A549 (cell line): ENCODE measurements around the gene GDPD3. TPM values are rescaled to one million over a fixed set of nuclear protein-coding genes. Genes with fewer than 3 reads are reported as not detected.

ENCODE experiments used
- ATAC-seq, 2 experiments: fragments of 200-7000 bp in 1 of 2; fragments of >200 bp in 1 of 2; cut with Nextera tagmentation in 1 of 2; cut with Tn5 transposase in 1 of 2; 3 replicates each; pipeline versions ENCODE4 v1.8.0 to v1.9.1; 2018 to 2020; ENCODE audit warnings: mild to moderate bottlenecking in 1 of 2, moderate library complexity in 1 of 2
- CTCF ChIA-PET: fragments of 300-600 bp; sonication (Branson Sonifier 250); formaldehyde crosslinking; extraction: SDS; loops from one replicate; lab custom pipeline; 2021; ENCODE audit warnings: antibody characterized with exemption, inconsistent platforms; lab: Yijun Ruan, JAX
- POLR2A ChIA-PET: fragments of 350-600 bp; formaldehyde crosslinking; extraction: SDS; loops from one replicate; lab custom pipeline; 2021; ENCODE audit warnings: antibody characterized with exemption, inconsistent platforms; lab: Yijun Ruan, JAX
- DNase-seq, 2 experiments: peaks; one replicate each; pipeline versions ENCODE4 v3.0.0 to v3.0.0-alpha.2; 2011 to 2016; ENCODE audit warnings: low read depth in 1 of 2, low spot score in 1 of 2
- FAIRE-seq: peaks from 2 replicates; lab custom pipeline; 2011; peaks lifted over from hg19 to GRCh38; lab: Jason Lieb, UNC
- H3K27ac ChIP-seq, 2 experiments: fragments of >200 bp; sonication (Bioruptor Twin); formaldehyde crosslinking; 3 replicates each; pipeline ENCODE4 v1.5.1; 2016 to 2017
- H3K4me1 ChIP-seq: fragments of >200 bp; sonication (Bioruptor Twin); formaldehyde crosslinking; 3 replicates; pipeline ENCODE4 v1.6.1; 2016
- H3K4me2 ChIP-seq: fragments of >200 bp; sonication (Bioruptor Twin); formaldehyde crosslinking; 3 replicates; pipeline ENCODE4 v1.6.1; 2016
- H3K4me3 ChIP-seq: fragments of >200 bp; sonication (Bioruptor Twin); formaldehyde crosslinking; 3 replicates; pipeline ENCODE4 v1.5.1; 2016
- H3K9me3 ChIP-seq: fragments of >200 bp; sonication (Bioruptor Twin); formaldehyde crosslinking; 3 replicates; pipeline ENCODE4 v1.6.1; 2016
- CHD4 ChIP-seq: fragments of 200-600 bp; sonication (generic); IDR thresholded peaks from 2 replicates; pipeline ENCODE4 v1.6.1; 2016; ENCODE audit warnings: antibody characterized with exemption, mild to moderate bottlenecking, borderline replicate concordance
- CTCF ChIP-seq: fragments of >200 bp; sonication (Bioruptor Twin); formaldehyde crosslinking; IDR thresholded peaks from 3 replicates; pipeline ENCODE4 v1.5.1; 2016
- EHF ChIP-seq: fragments of 250-450 bp; sonication (Bioruptor Pico); IDR thresholded peaks from 2 replicates; pipeline ENCODE4 v1.5.0; 2020; ENCODE audit warnings: mild to moderate bottlenecking
- EHMT2 ChIP-seq: fragments of 200-600 bp; sonication (generic); IDR thresholded peaks from 2 replicates; pipeline ENCODE4 v1.6.1; 2016; ENCODE audit warnings: antibody characterized with exemption, low read depth, mild to moderate bottlenecking, moderate library complexity
- ELK1 ChIP-seq: fragments of 150-350 bp; IDR thresholded peaks from 2 replicates; pipeline ENCODE4 v1.6.1; 2014; ENCODE audit warnings: low read depth, mild to moderate bottlenecking, low read length
- EP300 ChIP-seq, 2 experiments: fragments of >200 bp; sonication (Bioruptor Twin); formaldehyde crosslinking; IDR thresholded peaks; 2 replicates in 1 of 2; 3 replicates in 1 of 2; pipeline ENCODE4 v1.6.1; 2016 to 2017
- FOSB ChIP-seq: fragments of 250-450 bp; sonication (Bioruptor Pico); IDR thresholded peaks from 2 replicates; pipeline ENCODE4 v1.5.0; 2020; ENCODE audit warnings: mild to moderate bottlenecking, moderate library complexity
- FOXS1 ChIP-seq: fragments of 250-450 bp; sonication (Bioruptor Pico); IDR thresholded peaks from 2 replicates; pipeline ENCODE4 v1.5.0; 2020; ENCODE audit warnings: mild to moderate bottlenecking, moderate library complexity
- HEYL ChIP-seq: fragments of 250-450 bp; sonication (Bioruptor Pico); IDR thresholded peaks from 2 replicates; pipeline ENCODE4 v1.8.0; 2021; ENCODE audit warnings: mild to moderate bottlenecking, moderate library complexity
- JUNB ChIP-seq: fragments of >200 bp; sonication (Bioruptor Twin); formaldehyde crosslinking; IDR thresholded peaks from 2 replicates; pipeline ENCODE4 v1.6.1; 2016
- NFE2L2 ChIP-seq: fragments of 150-350 bp; conservative IDR thresholded peaks from 2 replicates; pipeline ENCODE4 v1.6.1; 2014; ENCODE audit warnings: low read length
- NPAS2 ChIP-seq: fragments of 250-450 bp; sonication (Bioruptor Pico); IDR thresholded peaks from 2 replicates; pipeline ENCODE4 v1.8.0; 2022; ENCODE audit warnings: mild to moderate bottlenecking, moderate library complexity, borderline replicate concordance
- POLR2AphosphoS2 ChIP-seq: conservative IDR thresholded peaks from 2 replicates; pipeline ENCODE4 v1.6.1; 2012; ENCODE audit warnings: low read length, improper control_type of control experiment, inconsistent platforms
- RAD21 ChIP-seq, 2 experiments: fragments of >200 bp in 1 of 2; sonication (Bioruptor Twin) in 1 of 2; formaldehyde crosslinking in 1 of 2; IDR thresholded peaks in 1 of 2; conservative IDR thresholded peaks in 1 of 2; 2 replicates in 1 of 2; 3 replicates in 1 of 2; pipeline ENCODE4 v1.6.1; 2012 to 2018; ENCODE audit warnings: inconsistent platforms in 1 of 2
- RFX5 ChIP-seq: fragments of 450-650 bp; IDR thresholded peaks from 2 replicates; pipeline ENCODE4 v1.7.1; 2014; ENCODE audit warnings: antibody characterized with exemption, mild to moderate bottlenecking, moderate library complexity
- TFCP2L1 ChIP-seq: fragments of 250-450 bp; sonication (Bioruptor Pico); IDR thresholded peaks from 2 replicates; pipeline ENCODE4 v1.5.0; 2021; ENCODE audit warnings: mild to moderate bottlenecking
- WGBS: methylation state at CpG from one replicate; pipeline ENCODE4 v1.1.6; 2017; ENCODE audit errors: missing lambda C conversion rate; 5-methylcytosine and 5-hydroxymethylcytosine counted together
- polyA plus RNA-seq, 4 experiments: library from polyadenylated mRNA; depleted of rRNA in 3 of 4; stranded (reverse); fragments of >200 nt; fragmentation: RNase III in 1 of 4; extraction: RNeasy Plus Mini Kit Qiagen cat#74134 plus additional on column Dnase treatment in 1 of 4; gene quantifications; 2 replicates in 3 of 4; 3 replicates in 1 of 4; pipeline ENCODE4 v1.2.3, GENCODE V29; 2011 to 2017
- TF ChIP-seq, protein P1 (sequence below): IDR thresholded peaks from 2 replicates; pipeline ENCODE4 v1.6.1; 2012

GDPD3 gene
- polyA plus RNA-seq, 2 of the 4 experiments (the other 2 are of a cell fraction): 0.58 to 1.8 TPM

DNA sequence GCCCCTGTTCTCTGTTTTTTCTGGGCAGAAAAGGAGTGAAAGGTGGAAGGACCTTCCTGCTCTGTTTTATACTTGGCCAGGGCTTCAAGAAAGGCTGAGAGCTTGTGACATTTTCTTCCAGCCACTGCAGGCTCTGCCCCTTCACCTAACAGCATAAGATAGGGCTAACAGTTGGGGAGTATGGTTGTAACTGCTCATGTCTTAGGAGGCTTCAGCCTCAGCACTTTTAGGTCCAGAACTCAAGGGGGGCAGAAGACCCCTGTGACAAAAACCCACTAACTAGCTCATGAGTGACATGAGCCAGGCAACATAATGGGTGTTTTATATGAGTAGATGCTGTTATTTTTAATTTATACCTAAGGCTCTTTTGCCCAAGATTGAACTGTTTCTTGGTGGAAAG lies 42.8 kb downstream of the GDPD3 start:
- Histone ChIP-seq H3K9me3 (no peaks in the 10 kb centered on the region), H3K4me2 (no peak overlapping the region), H3K27ac (no peak overlapping the region)
- ATAC-seq: no peak
- FAIRE-seq: no peak
- POLR2A ChIA-PET: interaction anchor here (1.3 kb wide), 1 partner anchor 22 kb away, joined by 3 read pairs; no protein-coding TSS in a partner anchor
- DNase-seq: no peak
- no peak for TF ChIP-seq EHMT2
- TF ChIP-seq, all 56 proteins: peak for 0
- Histone ChIP-seq H3K4me1 (peaks cover 27% of the 10 kb centered on the region), H3K4me3 (no peak overlapping the region)
- CTCF ChIA-PET: interaction anchor here (0.6 to 3.5 kb wide), 5 partner anchors 11 to 902 kb away, joined by 3 to 24 read pairs (median 3); partner anchors contain the start of gene TBX6

GRCh38 chr16:30069611-30070462 lies 43.5 kb downstream of the GDPD3 start:
- ChIA-PET CTCF (interaction anchor here (0.6 to 7.9 kb wide), 6 partner anchors 7 to 903 kb away, joined by 3 to 46 read pairs (median 3); partner anchors contain the start of genes PPP4C and TBX6), POLR2A (interaction anchor here (1.3 kb wide), 1 partner anchor 23 kb away, joined by 3 read pairs; no protein-coding TSS in a partner anchor)
- ATAC-seq: no peak
- no peak for TF ChIP-seq POLR2AphosphoS2
- Histone ChIP-seq H3K27ac (no peak overlapping the region), H3K9me3 (no peaks in the 10 kb centered on the region), H3K4me3 (no peak overlapping the region), H3K4me1 (peaks cover 27% of the 10 kb centered on the region), H3K4me2 (no peak overlapping the region)
- FAIRE-seq: no peak
- 89% methylated on average over 31 of the region's 31 CpGs for WGBS
- DNase-seq: no peak

DNA sequence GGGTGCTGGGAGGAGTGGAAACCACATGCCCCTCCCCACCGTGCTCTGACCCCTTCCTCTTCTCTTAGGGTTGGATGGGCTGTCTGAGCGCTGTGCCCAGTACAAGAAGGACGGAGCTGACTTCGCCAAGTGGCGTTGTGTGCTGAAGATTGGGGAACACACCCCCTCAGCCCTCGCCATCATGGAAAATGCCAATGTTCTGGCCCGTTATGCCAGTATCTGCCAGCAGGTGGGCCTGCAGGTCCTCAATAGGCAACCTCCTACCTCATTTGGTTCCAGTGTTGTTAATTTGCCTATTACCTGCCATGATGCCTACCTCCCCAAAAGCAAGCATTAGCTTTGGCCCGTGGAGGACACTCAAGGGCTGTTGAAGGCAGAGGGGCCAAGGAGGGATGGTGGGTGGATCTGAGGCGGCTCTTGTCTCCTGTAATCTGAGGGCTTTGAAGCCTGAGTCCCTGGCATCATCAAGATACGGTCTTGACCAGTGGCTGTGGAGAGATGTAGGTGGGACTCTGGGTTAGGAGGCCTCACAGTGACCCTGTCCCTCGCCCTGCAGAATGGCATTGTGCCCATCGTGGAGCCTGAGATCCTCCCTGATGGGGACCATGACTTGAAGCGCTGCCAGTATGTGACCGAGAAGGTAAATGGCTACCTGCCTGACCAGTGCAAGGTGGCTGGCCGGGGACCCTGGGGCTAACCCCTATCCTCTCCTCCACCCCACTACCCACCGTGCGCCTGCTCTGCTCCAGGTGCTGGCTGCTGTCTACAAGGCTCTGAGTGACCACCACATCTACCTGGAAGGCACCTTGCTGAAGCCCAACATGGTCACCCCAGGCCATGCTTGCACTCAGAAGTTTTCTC lies 44.4 kb downstream of the GDPD3 start:
- FAIRE-seq (no peak), ATAC-seq (no peak)
- H3K4me1 ChIP-seq: peaks cover 27% of the 10 kb centered on the region
- no peaks in the 10 kb centered on the region for H3K9me3 ChIP-seq
- POLR2A ChIA-PET: no interaction called here
- peak overlapping the region in 1 of 2 experiments; percentile 17; a peak in 1 of 6 replicates for H3K27ac ChIP-seq
- H3K4me2 ChIP-seq: peak overlapping the region; percentile 97
- 86% methylated on average over 17 of the region's 17 CpGs for WGBS
- TF ChIP-seq CHD4 (no peak), RFX5 (no peak), JUNB (no peak), RAD21 (conservative IDR thresholded peaks at IDR 0.05 in 1 of 2, IDR thresholded peaks at IDR 0.05 in 1 of 2) (peak; percentile 38; a peak in 3 of 5 replicates), EHF (CRISPR knock-in tag) (no peak), EHMT2 (no peak), ELK1 (no peak), FOSB (CRISPR knock-in tag) (no peak), TFCP2L1 (0 out of 2 replicates have a peak, but pooled peaks have one; percentile 6), EP300 (IDR thresholded peaks at IDR 0.05) (no peak), POLR2AphosphoS2 (no peak), HEYL (no peak), NPAS2 (CRISPR knock-in tag) (no peak), CTCF (peak; percentile 42), FOXS1 (CRISPR knock-in tag) (no peak), NFE2L2 (no peak)
- TF ChIP-seq, protein P1, sequence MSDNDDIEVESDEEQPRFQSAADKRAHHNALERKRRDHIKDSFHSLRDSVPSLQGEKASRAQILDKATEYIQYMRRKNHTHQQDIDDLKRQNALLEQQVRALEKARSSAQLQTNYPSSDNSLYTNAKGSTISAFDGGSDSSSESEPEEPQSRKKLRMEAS: no peak
- TF ChIP-seq, all 56 proteins: peak for 3
- CTCF ChIA-PET: interaction anchor here (0.6 to 9.9 kb wide), 5 partner anchors 8 to 423 kb away, joined by 3 to 119 read pairs (median 4); partner anchors contain the start of genes PPP4C and TBX6
- no peak overlapping the region for H3K4me3 ChIP-seq
- peak in 1 of 2 experiments; percentile 59 for DNase-seq
